ENCODE data around the gene AGXT.

The AGXT gene

GRCh38 chr2:240855670-240856069, 13.0 kb upstream of the AGXT start:
- CTCF ChIA-PET: no interaction called here
- TF ChIP-seq SUZ12 (IDR thresholded peaks at IDR 0.05) (no peak), NFRKB (IDR thresholded peaks at IDR 0.05) (no peak), ZNF384 (IDR thresholded peaks at IDR 0.05) (no peak), PKNOX1 (IDR thresholded peaks at IDR 0.05) (no peak), FOXK2 (IDR thresholded peaks at IDR 0.05) (no peak), BHLHE40 (IDR thresholded peaks at IDR 0.05; ENCODE audit: borderline replicate concordance) (no peak), ELF4 (IDR thresholded peaks at IDR 0.05) (no peak), FOXM1 (IDR thresholded peaks at IDR 0.05; ENCODE audit: borderline replicate concordance) (no peak), TARDBP (IDR thresholded peaks at IDR 0.05) (no peak), FOXA1 (IDR thresholded peaks at IDR 0.05) (no peak)
- POLR2A ChIA-PET: no interaction called here
- DNase-seq (ENCODE audit: extremely low spot score): no peak

- TF ChIP-seq TARDBP (IDR thresholded peaks at IDR 0.05) (no peak), CTBP1 (IDR thresholded peaks at IDR 0.05; ENCODE audit: borderline replicate concordance) (no peak), L3MBTL2 (conservative IDR thresholded peaks at IDR 0.05) (no peak), PKNOX1 (IDR thresholded peaks at IDR 0.05) (no peak), ARNT (IDR thresholded peaks at IDR 0.05) (no peak), BHLHE40 (IDR thresholded peaks at IDR 0.05; ENCODE audit: borderline replicate concordance) (no peak), SUZ12 (IDR thresholded peaks at IDR 0.05) (no peak)
- ChIA-PET CTCF (no interaction called here), POLR2A (no interaction called here)
- no peak for DNase-seq (ENCODE audit: extremely low spot score)
Observed at GRCh38 chr2:240856151-240856980, 12.3 kb upstream of the AGXT start.

GRCh38 chr2:240857039-240858008, 11.3 kb upstream of the AGXT start:
- POLR2A ChIA-PET: no interaction called here
- TF ChIP-seq TARDBP (IDR thresholded peaks at IDR 0.05) (no peak), L3MBTL2 (conservative IDR thresholded peaks at IDR 0.05) (no peak), ZNF384 (IDR thresholded peaks at IDR 0.05) (no peak), FOXK2 (IDR thresholded peaks at IDR 0.05) (no peak), BHLHE40 (IDR thresholded peaks at IDR 0.05; ENCODE audit: borderline replicate concordance) (no peak), HDGF (IDR thresholded peaks at IDR 0.05; ENCODE audit: borderline replicate concordance) (no peak), ELF4 (IDR thresholded peaks at IDR 0.05) (no peak), FOXA1 (IDR thresholded peaks at IDR 0.05) (no peak), FOXM1 (IDR thresholded peaks at IDR 0.05; ENCODE audit: borderline replicate concordance) (no peak), PKNOX1 (IDR thresholded peaks at IDR 0.05) (no peak), CTBP1 (IDR thresholded peaks at IDR 0.05; ENCODE audit: borderline replicate concordance) (no peak)
- CTCF ChIA-PET: interaction anchor here (0.6 kb wide), 2 partner anchors 339 to 811 kb away, joined by 3 to 4 read pairs; no protein-coding TSS in a partner anchor
- no peak for DNase-seq (ENCODE audit: extremely low spot score)

- ChIA-PET CTCF (interaction anchor here (0.6 kb wide), 1 partner anchor 810 kb away, joined by 4 read pairs; no protein-coding TSS in a partner anchor), POLR2A (no interaction called here)
- no peak for TF ChIP-seq CTBP1 (IDR thresholded peaks at IDR 0.05; ENCODE audit: borderline replicate concordance)
- TF ChIP-seq L3MBTL2 (conservative IDR thresholded peaks at IDR 0.05): no peak
- TF ChIP-seq TARDBP (IDR thresholded peaks at IDR 0.05): no peak
- TF ChIP-seq LEF1 (IDR thresholded peaks at IDR 0.05; ENCODE audit: borderline replicate concordance): no peak
- no peak for TF ChIP-seq ZNF384 (IDR thresholded peaks at IDR 0.05)
- no peak for TF ChIP-seq FOXA1 (IDR thresholded peaks at IDR 0.05)
- no peak for TF ChIP-seq ELF4 (IDR thresholded peaks at IDR 0.05)
- no peak for TF ChIP-seq HDGF (IDR thresholded peaks at IDR 0.05; ENCODE audit: borderline replicate concordance)
- TF ChIP-seq SUZ12 (IDR thresholded peaks at IDR 0.05): no peak
- no peak for TF ChIP-seq ARNT (IDR thresholded peaks at IDR 0.05)
- no peak for TF ChIP-seq PKNOX1 (IDR thresholded peaks at IDR 0.05)
- TF ChIP-seq NFRKB (IDR thresholded peaks at IDR 0.05): no peak
- DNase-seq (ENCODE audit: extremely low spot score): no peak
Observed at GRCh38 chr2:240858321-240858720, 10.3 kb upstream of the AGXT start.

GRCh38 chr2:240858871-240859270, 9.8 kb upstream of the AGXT start:
- no peak for DNase-seq (ENCODE audit: extremely low spot score)
- TF ChIP-seq PKNOX1 (IDR thresholded peaks at IDR 0.05): no peak
- no peak for TF ChIP-seq FOXA1 (IDR thresholded peaks at IDR 0.05)
- no peak for TF ChIP-seq SP1 (IDR thresholded peaks at IDR 0.05)
- no peak for TF ChIP-seq NFRKB (IDR thresholded peaks at IDR 0.05)
- no peak for TF ChIP-seq SUZ12 (IDR thresholded peaks at IDR 0.05)
- no peak for TF ChIP-seq ELF4 (IDR thresholded peaks at IDR 0.05)
- TF ChIP-seq BHLHE40 (IDR thresholded peaks at IDR 0.05; ENCODE audit: borderline replicate concordance): no peak
- no peak for TF ChIP-seq TARDBP (IDR thresholded peaks at IDR 0.05)
- TF ChIP-seq HDGF (IDR thresholded peaks at IDR 0.05; ENCODE audit: borderline replicate concordance): no peak
- no peak for TF ChIP-seq ARNT (IDR thresholded peaks at IDR 0.05)
- TF ChIP-seq L3MBTL2 (conservative IDR thresholded peaks at IDR 0.05): no peak
- no peak for TF ChIP-seq ZNF384 (IDR thresholded peaks at IDR 0.05)
- TF ChIP-seq FOXK2 (IDR thresholded peaks at IDR 0.05): no peak
- no peak for TF ChIP-seq FOXM1 (IDR thresholded peaks at IDR 0.05; ENCODE audit: borderline replicate concordance)
- TF ChIP-seq CTBP1 (IDR thresholded peaks at IDR 0.05; ENCODE audit: borderline replicate concordance): no peak
- no peak for TF ChIP-seq LEF1 (IDR thresholded peaks at IDR 0.05; ENCODE audit: borderline replicate concordance)
- ChIA-PET POLR2A (no interaction called here), CTCF (no interaction called here)

All from HEK293T (cell line).